HG02763 (cell line): Measurements from ENCODE around the gene P3H1.
"Not testable (repeated sequence)": the region's sequence is repeated elsewhere in the genome, so short reads cannot be mapped to it uniquely, and the experiment has no call there.

Experiments used
- ATAC-seq: cut with Tn5 transposase; IDR thresholded peaks from one replicate; pipeline ENCODE4 v1.9.1; 2021; ENCODE audit warnings: mild to moderate bottlenecking, moderate library complexity; ENCODE audit not compliant: unreplicated experiment

P3H1 gene

GRCh38 chr1:42774928-42775526 lies 8.2 kb upstream of the P3H1 start:
- ATAC-seq = no peak

- no peak for ATAC-seq
These were observed 6.6 kb upstream of the P3H1 start for GRCh38 chr1:42773420-42773819.

GRCh38 chr1:42769811-42770210 lies 3.0 kb upstream of the P3H1 start:
- ATAC-seq = no peak

GRCh38 chr1:42768172-42768571 lies 1.3 kb upstream of the P3H1 start:
- ATAC-seq = no peak

- ATAC-seq = no peak
These were observed 727 bp upstream of the P3H1 start for GRCh38 chr1:42767510-42768000.

GRCh38 chr1:42765832-42766740 lies 742 bp downstream of the P3H1 start:
- ATAC-seq = peak; percentile 19

GRCh38 chr1:42765269-42765668 lies 1.6 kb downstream of the P3H1 start:
- ATAC-seq = no peak

- no peak for ATAC-seq
These were observed 4.6 kb downstream of the P3H1 start for GRCh38 chr1:42762269-42762668.

GRCh38 chr1:42761567-42761966 lies 5.3 kb downstream of the P3H1 start:
- no peak for ATAC-seq

- no peak for ATAC-seq
These were observed 7.7 kb downstream of the P3H1 start for GRCh38 chr1:42759114-42759513.

GRCh38 chr1:42758641-42759040 lies 8.2 kb downstream of the P3H1 start:
- ATAC-seq = no peak

GRCh38 chr1:42757892-42758275 lies 8.9 kb downstream of the P3H1 start:
- ATAC-seq = no peak

GRCh38 chr1:42756956-42757891 lies 9.6 kb downstream of the P3H1 start:
- ATAC-seq = no peak

- ATAC-seq = no peak
These were observed 13.8 kb downstream of the P3H1 start for GRCh38 chr1:42753070-42753469.

- no peak for ATAC-seq
These were observed 14.5 kb downstream of the P3H1 start for GRCh38 chr1:42752284-42752683.

GRCh38 chr1:42751511-42752070 lies 15.2 kb downstream of the P3H1 start:
- not testable (repeated sequence) for ATAC-seq

- ATAC-seq = no peak
These were observed 16.8 kb downstream of the P3H1 start for GRCh38 chr1:42750041-42750440.

GRCh38 chr1:42748461-42749410 lies 18.1 kb downstream of the P3H1 start:
- no peak for ATAC-seq

GRCh38 chr1:42748021-42748420 lies 18.8 kb downstream of the P3H1 start:
- no peak for ATAC-seq

GRCh38 chr1:42747125-42747524 lies 19.7 kb downstream of the P3H1 start:
- ATAC-seq = no peak
